ENCODE measurements around the gene LRRC3.
A peak's percentile ranks its signal among the peaks of the same experiment; 100 is the strongest.

The LRRC3 gene

DNA sequence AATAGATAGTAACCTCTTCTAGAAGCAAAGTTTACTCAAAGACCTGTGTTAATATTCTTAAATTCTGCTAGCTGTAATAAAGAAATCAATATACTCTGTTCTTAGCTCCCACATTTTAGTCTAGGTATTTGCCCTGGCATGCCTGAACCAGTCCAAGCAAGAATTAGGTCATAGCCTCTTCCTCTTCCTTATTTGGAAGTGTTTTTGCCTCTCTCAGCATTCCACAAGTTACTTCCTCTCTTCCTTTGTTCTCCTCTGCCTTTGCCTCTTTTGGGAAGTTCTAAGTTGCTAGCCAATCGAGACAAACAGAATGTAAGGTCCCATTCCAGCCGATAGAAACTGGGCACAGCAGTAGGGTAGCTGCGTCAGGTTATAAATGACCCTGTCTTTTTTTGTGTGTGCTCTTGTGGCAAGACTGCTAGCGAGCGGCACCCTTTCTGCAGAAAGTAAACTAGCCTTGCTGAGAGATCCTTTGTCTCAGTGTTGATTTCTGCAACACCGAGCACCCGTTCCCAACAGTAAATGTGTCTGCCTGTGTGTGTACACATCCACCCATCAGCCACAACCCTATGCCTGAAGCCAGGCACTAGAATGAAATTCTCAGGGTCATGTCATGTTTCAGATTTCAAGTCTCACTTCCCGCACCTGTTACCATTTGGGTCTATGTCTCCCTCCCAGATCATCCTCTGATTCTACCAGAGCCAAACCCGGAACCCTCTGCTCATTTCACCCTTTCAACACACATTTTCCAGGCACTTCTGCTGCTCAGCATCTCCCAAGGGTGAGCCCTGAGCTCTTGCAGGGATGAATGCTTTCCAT is 37.5 kb downstream of the LRRC3 start:
- Histone ChIP-seq H3K36me3 (ENCODE audit: control insufficient read depth in 2 of 2, insufficient read depth in 1 of 2, low read length in 2 of 2) (no peaks in the 10 kb centered on the region), H3K4me1 (ENCODE audit: control insufficient read depth, insufficient read depth, low read length) (no peaks in the 10 kb centered on the region), H3K4me3 (ENCODE audit: low read depth, low read length) (no peak overlapping the region), H3K27ac (ENCODE audit: extremely low read depth, low read depth, low read length) (no peak overlapping the region), H3K9me3 (ENCODE audit: control insufficient read depth, insufficient read depth, low read depth, low read length) (no peaks in the 10 kb centered on the region; the same call in 1 of the 2 replicates)
- TF ChIP-seq ZNF596 (tag by site-specific recombination; IDR thresholded peaks at IDR 0.05): no peak
- peak; percentile 97 for TF ChIP-seq ZNF561 (tag by site-specific recombination; IDR thresholded peaks at IDR 0.05; ENCODE audit: borderline replicate concordance)
- TF ChIP-seq ZNF426 (tag by site-specific recombination; IDR thresholded peaks at IDR 0.05): no peak
- TF ChIP-seq YY1 (tag by site-specific recombination; IDR thresholded peaks at IDR 0.05): no peak
- no peak for TF ChIP-seq ZNF777 (tag by site-specific recombination; IDR thresholded peaks at IDR 0.05; ENCODE audit: borderline replicate concordance)
- no peak for TF ChIP-seq EGR2 (tag by site-specific recombination; IDR thresholded peaks at IDR 0.05; ENCODE audit: low read depth)
- TF ChIP-seq, protein P1, sequence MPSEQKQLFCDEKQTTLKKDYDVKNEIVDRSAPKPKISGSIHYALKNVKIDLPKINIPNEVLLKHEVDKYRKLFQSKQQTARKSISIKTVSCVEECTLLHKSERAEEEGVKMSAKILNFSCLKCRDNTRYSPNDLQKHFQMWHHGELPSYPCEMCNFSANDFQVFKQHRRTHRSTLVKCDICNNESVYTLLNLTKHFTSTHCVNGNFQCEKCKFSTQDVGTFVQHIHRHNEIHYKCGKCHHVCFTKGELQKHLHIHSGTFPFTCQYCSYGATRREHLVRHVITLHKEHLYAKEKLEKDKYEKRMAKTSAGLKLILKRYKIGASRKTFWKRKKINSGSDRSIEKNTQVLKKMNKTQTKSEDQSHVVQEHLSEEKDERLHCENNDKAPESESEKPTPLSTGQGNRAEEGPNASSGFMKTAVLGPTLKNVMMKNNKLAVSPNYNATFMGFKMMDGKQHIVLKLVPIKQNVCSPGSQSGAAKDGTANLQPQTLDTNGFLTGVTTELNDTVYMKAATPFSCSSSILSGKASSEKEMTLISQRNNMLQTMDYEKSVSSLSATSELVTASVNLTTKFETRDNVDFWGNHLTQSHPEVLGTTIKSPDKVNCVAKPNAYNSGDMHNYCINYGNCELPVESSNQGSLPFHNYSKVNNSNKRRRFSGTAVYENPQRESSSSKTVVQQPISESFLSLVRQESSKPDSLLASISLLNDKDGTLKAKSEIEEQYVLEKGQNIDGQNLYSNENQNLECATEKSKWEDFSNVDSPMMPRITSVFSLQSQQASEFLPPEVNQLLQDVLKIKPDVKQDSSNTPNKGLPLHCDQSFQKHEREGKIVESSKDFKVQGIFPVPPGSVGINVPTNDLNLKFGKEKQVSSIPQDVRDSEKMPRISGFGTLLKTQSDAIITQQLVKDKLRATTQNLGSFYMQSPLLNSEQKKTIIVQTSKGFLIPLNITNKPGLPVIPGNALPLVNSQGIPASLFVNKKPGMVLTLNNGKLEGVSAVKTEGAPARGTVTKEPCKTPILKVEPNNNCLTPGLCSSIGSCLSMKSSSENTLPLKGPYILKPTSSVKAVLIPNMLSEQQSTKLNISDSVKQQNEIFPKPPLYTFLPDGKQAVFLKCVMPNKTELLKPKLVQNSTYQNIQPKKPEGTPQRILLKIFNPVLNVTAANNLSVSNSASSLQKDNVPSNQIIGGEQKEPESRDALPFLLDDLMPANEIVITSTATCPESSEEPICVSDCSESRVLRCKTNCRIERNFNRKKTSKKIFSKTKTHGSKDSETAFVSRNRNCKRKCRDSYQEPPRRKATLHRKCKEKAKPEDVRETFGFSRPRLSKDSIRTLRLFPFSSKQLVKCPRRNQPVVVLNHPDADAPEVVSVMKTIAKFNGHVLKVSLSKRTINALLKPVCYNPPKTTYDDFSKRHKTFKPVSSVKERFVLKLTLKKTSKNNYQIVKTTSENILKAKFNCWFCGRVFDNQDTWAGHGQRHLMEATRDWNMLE (tag by site-specific recombination; conservative IDR thresholded peaks at IDR 0.05; ENCODE audit: low read depth): peak; percentile 39
- no peak for TF ChIP-seq ZNF624 (tag by site-specific recombination; IDR thresholded peaks at IDR 0.05)
- TF ChIP-seq ZBTB48 (tag by site-specific recombination; IDR thresholded peaks at IDR 0.05): no peak
- TF ChIP-seq ZIC2 (tag by site-specific recombination; IDR thresholded peaks at IDR 0.05): no peak
- TF ChIP-seq SETDB1 (IDR thresholded peaks at IDR 0.05; ENCODE audit: insufficient read length, low read length): peak; percentile 99
- TF ChIP-seq ZNF157 (tag by site-specific recombination; IDR thresholded peaks at IDR 0.05): no peak
- no peak for TF ChIP-seq ZNF658 (tag by site-specific recombination; IDR thresholded peaks at IDR 0.05)
- no peak for TF ChIP-seq WT1 (tag by site-specific recombination; IDR thresholded peaks at IDR 0.05)
- peak; percentile 99; the same call in 1 of the 2 replicates for TF ChIP-seq TRIM28 (IDR thresholded peaks at IDR 0.05; ENCODE audit: borderline replicate concordance, low read length)
- peak; percentile 90 for TF ChIP-seq SCRT2 (tag by site-specific recombination; IDR thresholded peaks at IDR 0.05)
- POLR2A ChIA-PET: no interaction called here
- CTCF ChIA-PET: interaction anchor here (0.7 kb wide), 1 partner anchor 116 kb away, joined by 3 read pairs; no protein-coding TSS in a partner anchor

DNA sequence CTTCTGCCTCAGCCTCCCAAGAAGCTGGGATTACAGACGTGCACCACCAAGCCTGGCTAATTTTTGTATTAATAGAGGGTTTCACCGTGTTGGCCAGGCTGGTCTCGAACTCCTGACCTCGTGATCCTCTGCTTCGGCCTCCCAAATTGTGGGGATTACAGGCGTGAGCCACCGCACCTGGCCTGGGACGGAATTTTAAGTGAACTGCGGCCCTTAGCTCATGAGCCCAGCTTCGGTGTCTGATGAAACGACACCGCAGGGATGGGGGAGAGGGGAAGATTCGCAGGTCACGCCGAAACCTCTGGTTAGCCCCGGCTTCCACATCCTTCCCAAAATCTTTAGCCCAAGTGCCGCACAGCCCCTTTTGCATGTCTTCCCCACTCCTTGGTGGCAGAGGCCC is 39.1 kb downstream of the LRRC3 start:
- no peaks in the 10 kb centered on the region; the same call in 1 of the 2 replicates for H3K9me3 ChIP-seq (ENCODE audit: control insufficient read depth, insufficient read depth, low read depth, low read length)
- no peak overlapping the region for H3K27ac ChIP-seq (ENCODE audit: extremely low read depth, low read depth, low read length)
- POLR2A ChIA-PET: no interaction called here
- no peak overlapping the region for H3K4me3 ChIP-seq (ENCODE audit: low read depth, low read length)
- H3K4me1 ChIP-seq (ENCODE audit: control insufficient read depth, insufficient read depth, low read length): no peaks in the 10 kb centered on the region
- no peaks in the 10 kb centered on the region for H3K36me3 ChIP-seq (ENCODE audit: control insufficient read depth in 2 of 2, insufficient read depth in 1 of 2, low read length in 2 of 2)
- CTCF ChIA-PET: interaction anchor here (0.6 to 1.7 kb wide), 3 partner anchors 14 to 318 kb away, joined by 4 to 8 read pairs (median 4); no protein-coding TSS in a partner anchor
- TF ChIP-seq ZFP69B (tag by site-specific recombination; IDR thresholded peaks at IDR 0.05): no peak
- no peak for TF ChIP-seq EGR2 (tag by site-specific recombination; IDR thresholded peaks at IDR 0.05; ENCODE audit: low read depth)
- no peak for TF ChIP-seq ZNF114 (tag by site-specific recombination; IDR thresholded peaks at IDR 0.05)
- TF ChIP-seq ZNF664 (tag by site-specific recombination; IDR thresholded peaks at IDR 0.05): no peak
- TF ChIP-seq, protein P2, sequence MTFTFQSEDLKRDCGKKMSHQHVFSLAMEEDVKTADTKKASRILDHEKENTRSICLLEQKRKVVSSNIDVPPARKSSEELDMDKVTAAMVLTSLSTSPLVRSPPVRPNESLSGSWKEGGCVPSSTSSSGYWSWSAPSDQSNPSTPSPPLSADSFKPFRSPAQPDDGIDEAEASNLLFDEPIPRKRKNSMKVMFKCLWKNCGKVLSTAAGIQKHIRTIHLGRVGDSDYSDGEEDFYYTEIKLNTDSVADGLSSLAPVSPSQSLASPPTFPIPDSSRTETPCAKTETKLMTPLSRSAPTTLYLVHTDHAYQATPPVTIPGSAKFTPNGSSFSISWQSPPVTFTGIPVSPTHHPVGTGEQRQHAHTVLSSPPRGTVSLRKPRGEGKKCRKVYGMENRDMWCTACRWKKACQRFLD (tag by site-specific recombination; IDR thresholded peaks at IDR 0.05): no peak
- no peak for TF ChIP-seq ZBTB7A (tag by site-specific recombination; IDR thresholded peaks at IDR 0.05; ENCODE audit: low read depth)
- no peak for TF ChIP-seq ZNF394 (tag by site-specific recombination; IDR thresholded peaks at IDR 0.05; ENCODE audit: borderline replicate concordance)
- TF ChIP-seq ZNF596 (tag by site-specific recombination; IDR thresholded peaks at IDR 0.05): no peak
- TF ChIP-seq, protein P3, sequence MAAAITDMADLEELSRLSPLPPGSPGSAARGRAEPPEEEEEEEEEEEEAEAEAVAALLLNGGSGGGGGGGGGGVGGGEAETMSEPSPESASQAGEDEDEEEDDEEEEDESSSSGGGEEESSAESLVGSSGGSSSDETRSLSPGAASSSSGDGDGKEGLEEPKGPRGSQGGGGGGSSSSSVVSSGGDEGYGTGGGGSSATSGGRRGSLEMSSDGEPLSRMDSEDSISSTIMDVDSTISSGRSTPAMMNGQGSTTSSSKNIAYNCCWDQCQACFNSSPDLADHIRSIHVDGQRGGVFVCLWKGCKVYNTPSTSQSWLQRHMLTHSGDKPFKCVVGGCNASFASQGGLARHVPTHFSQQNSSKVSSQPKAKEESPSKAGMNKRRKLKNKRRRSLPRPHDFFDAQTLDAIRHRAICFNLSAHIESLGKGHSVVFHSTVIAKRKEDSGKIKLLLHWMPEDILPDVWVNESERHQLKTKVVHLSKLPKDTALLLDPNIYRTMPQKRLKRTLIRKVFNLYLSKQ (tag by site-specific recombination; IDR thresholded peaks at IDR 0.05; ENCODE audit: borderline replicate concordance): no peak
- TF ChIP-seq ZNF202 (tag by site-specific recombination; IDR thresholded peaks at IDR 0.05; ENCODE audit: borderline replicate concordance): no peak
- no peak for TF ChIP-seq ZNF184 (tag by site-specific recombination; IDR thresholded peaks at IDR 0.05)
- TF ChIP-seq ZNF391 (tag by site-specific recombination; IDR thresholded peaks at IDR 0.05; ENCODE audit: borderline replicate concordance, low read depth): no peak

Data from HEK293 (cell line).